Activated gamma-delta T cell treated with anti-CD3 and anti-CD28 coated beads, Interleukin-2, amount 50 U/mL, for 16 hours (primary cell): ENCODE results near the gene SYT8.

Source experiments
- DNase-seq: peaks from one replicate; pipeline ENCODE4 v3.0.0-alpha.2; 2020; ENCODE audit warnings: low read depth

Gene SYT8

DNA sequence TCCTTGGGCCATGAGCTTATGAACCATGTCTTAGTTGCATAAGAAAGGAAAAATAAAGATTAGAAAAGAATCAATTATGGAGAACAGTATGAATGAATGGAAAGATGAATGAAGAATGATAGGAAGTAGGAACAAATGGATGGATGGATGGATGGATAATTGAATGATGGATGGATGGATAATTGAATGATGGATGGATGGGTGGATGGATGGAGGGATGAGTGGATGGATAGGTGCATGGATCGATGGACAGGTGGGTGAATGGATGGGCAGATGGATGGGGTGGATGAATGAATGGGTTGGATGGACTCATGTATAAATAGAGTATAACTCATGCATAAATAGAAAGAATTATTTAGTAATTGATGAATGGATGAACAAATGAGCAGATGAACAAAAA is 25.3 kb downstream of the SYT8 start:
- DNase-seq: no peak

DNA sequence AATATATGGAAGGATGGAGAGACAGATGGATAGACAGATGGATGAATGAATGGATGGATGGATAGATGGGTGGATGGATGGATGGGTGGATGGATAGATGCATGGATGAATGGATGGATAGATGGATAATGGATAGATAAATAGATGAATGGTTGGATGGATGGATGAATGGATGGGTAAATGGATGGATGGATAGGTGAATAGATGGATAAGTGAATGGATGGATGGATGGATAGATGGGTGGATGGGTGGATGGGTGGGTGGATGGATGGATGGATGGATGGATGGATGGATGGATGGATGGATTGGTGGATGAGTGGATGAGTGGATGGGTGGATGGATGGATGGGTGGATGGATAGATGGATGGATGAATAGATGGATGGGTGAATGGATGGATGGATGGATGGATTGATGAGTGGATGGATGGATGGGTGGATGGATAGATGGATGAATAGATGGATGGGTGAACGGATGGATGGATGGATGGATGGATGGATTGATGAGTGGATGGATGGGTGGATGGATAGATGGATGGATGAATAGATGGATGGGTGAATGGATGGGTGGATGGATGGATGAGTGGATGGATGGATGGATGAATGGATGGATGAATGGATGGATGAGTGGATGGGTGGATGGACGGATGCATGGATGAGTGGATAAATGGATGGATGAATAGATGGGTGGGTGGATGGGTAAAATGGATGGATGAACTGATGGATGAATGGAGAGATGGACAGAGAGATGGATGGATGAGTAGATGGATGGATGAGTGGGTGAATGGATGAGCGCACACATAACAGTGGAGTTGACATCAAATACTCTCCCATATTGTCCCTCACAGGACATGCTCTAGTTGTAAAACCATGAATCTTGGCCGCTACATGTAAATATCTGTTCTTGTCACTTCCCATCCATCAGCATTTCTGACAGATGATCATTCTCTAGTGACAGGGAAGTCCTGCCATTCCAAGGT is 26.9 kb downstream of the SYT8 start:
- DNase-seq: no peak

DNA sequence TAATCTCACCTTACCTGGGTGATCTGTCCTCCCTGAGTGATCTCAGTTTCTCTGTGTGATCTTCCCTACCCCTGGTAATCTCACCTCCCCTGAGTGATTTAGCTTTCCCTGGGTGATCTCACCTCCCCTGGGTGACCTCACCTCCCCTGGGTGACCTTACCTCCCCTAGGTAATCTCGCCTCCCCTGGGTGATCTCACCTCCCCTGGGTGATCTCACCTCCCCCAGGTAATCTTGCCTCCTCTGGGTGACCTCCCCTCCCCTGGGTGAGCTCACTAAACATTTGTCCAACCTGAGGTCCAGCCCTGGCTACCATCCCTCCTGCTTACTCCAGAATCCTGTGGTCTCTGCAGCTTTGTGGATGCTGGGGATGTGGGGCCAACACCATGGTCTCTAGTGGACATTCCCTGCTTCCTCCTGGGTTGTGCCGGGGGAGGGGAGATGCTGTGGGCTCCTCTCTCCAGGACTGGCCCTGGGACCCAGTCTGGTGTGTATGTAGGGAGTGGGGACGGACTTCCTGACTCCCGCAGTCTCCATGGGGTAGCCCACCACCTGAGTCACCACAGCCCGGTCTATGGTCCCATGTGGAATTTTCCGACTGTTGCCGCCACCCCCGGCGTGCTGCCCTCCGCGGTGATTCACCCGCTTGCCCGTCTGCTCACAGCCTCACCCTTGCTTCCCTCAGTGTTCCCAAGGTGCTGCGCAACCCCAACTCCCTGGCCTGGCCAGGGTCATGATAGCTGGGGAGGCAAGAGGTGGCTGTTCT is 28.0 kb downstream of the SYT8 start:
- no peak for DNase-seq

- DNase-seq: no peak
Measured at GRCh38 chr11:1863352-1864216, 28.8 kb downstream of the SYT8 start.

GRCh38 chr11:1864231-1864630 is 29.4 kb downstream of the SYT8 start:
- DNase-seq: no peak

DNA sequence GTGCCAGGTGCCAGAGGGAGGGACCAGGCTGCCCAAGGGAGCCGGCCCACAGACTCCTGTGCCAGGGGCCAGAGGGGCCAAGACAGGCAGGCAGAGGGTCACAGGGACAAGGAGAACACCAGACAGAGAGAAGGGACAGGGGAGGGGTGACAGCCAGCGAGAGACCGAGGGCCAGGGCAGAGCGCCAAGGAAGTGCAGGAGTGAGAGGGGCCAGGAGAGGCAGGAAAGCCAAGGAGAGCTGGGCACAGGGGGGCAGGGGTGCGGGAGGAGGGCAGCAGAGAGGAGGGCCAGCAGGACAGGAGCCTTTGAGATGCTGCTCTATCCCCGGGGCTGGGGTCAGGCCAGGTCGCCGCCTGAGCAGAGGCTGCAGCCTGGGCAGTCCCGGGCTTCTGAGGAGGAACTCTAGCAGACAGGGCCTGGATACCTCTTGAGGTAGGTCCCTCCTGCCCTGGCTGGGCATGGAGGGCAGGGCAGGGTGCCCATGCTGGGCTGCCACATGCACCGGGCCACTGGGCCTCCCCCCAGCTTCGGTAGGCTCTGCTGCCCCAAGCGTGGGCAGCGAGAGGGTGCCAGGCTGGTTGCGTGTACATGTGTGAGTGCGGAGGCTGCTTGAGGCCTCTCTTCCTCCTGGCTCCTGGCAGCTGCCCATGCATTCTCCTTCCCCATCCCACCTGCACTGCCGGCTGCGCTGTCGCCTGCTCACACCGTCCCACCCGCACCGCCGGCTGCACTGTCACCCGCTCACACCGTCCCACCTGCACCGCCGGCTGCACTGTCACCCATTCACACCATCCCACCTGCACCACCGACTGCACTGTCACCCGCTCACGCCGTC is 30.3 kb downstream of the SYT8 start:
- no peak for DNase-seq

GRCh38 chr11:1866226-1866625 is 31.4 kb downstream of the SYT8 start:
- no peak for DNase-seq

DNA sequence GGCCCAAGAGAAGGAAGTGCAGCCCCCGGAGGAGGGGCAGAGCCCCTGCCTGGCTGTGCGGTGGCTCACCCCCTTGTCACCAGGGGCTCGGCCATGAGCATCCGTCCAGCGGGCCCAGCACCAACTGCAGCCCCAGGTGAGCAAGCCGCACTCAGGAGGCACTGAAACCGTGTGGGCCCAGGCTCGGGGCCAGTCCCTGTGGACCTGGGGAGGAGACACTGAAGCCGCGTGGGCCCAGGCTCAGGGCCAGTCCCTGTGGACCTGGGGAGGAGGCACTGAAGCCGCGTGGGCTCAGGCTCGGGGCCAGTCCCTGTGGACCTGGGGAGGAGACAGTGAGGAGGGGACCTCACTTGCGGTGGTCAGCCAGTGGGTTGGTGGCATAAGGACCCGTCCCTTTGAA is 32.0 kb downstream of the SYT8 start:
- no peak for DNase-seq

- no peak for DNase-seq
Measured at GRCh38 chr11:1867381-1867780, 32.6 kb downstream of the SYT8 start.

- no peak for DNase-seq
Measured at GRCh38 chr11:1868056-1868635, 33.4 kb downstream of the SYT8 start.

DNA sequence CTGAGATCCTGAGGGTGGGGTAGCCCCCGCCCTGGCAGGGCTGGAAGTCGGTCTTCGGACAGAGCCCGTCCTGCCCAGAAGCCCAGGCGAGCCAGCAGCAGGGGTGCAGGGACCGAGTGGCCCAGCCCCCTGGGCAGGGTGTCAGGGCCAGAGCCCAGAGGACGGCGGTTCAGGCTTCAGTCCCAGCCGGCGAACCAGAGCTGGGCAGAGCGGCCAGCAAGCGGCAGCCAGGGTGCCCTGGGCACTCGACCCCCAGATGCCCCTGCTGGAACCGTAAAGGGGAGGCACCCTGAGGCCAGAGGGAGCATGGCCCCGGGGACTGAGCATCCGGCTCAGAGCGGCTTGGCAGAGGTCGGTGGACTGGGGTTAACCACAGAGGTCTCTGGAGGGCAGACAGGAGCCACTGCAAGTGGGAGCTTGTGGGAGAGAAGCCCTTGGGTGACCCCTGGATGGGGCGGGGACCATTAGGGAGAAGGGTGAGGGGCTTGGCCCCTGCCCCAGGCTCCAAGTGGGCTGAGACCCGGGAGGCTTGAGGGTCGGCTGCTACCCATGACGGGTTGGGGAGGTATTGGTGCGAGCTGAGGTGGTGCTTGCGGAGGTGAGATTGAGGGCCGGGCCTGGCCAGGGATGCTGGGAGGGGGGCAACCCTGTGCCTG is 34.0 kb downstream of the SYT8 start:
- no peak for DNase-seq

GRCh38 chr11:1869427-1870325 is 34.9 kb downstream of the SYT8 start:
- no peak for DNase-seq

GRCh38 chr11:1870326-1870696 is 35.5 kb downstream of the SYT8 start:
- no peak for DNase-seq

GRCh38 chr11:1870721-1871466 is 36.1 kb downstream of the SYT8 start:
- DNase-seq: no peak

DNA sequence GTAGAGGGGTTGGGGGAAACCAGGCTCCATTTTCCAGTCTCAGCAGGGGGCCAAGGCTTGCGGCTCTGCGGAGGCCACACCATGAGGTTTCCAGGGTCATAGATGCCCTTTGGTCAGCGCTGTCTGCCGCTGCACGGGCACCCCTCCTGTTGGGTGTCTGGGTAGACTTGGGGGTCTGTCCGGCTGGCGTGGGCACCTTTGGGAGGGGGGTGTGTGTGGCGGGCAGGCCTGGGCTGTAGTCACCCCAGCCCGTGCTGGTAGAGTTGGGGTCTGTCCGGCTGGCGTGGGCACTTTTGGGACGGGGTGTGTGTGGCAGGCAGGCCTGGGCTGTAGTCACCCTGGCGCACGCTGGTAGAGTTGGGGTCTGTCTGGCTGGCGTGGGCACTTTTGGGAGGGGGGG is 36.7 kb downstream of the SYT8 start:
- no peak for DNase-seq

- DNase-seq: no peak
Measured at GRCh38 chr11:1872267-1872985, 37.6 kb downstream of the SYT8 start.

DNA sequence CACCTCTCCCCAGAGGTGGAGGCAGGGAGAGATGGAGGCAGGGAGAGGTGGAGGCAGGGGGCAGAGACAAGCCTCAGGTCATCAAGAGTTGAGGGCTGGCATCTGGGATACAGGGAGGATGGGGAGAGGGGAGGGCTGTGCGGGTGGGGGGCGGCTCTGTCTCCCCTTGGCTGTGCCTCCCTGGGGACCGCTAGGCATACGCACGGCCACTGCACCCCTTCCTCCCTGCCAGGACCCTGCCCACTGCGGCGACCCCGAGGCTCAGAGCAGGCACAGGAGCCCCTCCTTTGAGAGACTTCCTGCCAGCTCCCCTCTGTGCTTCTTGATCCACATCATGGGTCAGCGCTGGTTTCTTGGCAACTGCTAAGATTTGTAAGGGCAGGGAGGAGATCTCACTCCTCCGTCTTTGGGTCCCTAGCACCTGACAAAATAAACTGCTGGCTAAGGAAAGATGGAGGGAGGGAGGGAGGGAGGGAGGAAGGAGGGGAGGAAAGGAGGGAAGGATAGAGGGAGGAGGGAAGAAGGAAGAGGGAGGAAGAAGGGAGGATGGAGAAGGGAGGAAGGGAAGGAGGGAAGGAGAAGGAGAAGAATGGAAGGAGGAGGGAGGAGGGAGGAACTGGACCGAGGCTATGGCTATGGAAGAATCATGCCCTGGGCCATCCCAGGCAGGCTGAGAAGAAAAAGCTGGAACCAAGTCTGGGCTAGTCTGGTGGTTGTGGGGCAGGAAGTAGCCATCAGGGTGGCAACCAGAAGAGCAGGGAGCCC is 38.4 kb downstream of the SYT8 start:
- no peak for DNase-seq
